ENCODE data around the gene SORT1.
"Not testable (repeated sequence)": the region's sequence is repeated elsewhere in the genome, so short reads cannot be mapped to it uniquely, and the experiment has no call there.

SORT1 gene

DNA sequence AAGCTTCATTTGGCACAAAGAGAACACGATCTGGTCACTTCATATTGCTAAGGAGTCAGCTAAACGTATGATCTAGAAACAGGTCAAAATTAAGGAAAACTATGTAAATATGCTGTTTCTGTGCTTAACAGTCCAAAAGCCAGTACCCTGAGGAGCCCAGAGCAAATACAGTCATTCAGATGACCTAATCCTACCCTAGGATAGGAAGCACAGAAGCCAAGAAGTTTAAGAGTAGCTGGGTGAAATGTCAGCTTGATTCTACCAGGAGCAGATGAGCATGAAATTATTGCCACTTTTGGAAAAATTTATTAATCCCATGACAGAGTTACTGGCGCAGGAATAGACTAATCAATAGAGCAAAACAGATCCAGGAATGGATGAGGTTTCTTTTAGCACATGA is 18.3 kb downstream of the SORT1 start:
- FAIRE-seq: no peak

GRCh38 chr1:109377698-109378097 is 20.0 kb downstream of the SORT1 start:
- FAIRE-seq: no peak

DNA sequence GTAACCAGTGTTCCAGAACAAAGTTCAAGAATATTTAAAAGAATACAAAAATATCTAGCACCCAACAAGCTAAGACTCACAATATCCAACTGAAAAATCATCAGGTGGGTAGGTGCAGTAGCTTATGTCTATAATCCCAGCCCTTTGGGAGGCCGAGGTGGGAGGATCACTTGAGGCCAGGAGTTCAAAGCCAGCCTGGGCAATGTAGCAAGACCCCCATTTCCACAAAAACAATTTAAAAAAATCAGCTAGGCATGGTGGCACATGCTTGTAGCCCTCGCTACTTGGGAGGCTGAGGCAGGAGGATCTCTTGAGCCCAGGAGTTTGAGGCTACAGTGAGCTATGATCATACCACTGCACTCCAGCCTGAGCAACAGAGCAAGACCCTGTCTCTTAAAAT is 24.0 kb downstream of the SORT1 start:
- FAIRE-seq: not testable (repeated sequence)

GRCh38 chr1:109373126-109373525 is 24.6 kb downstream of the SORT1 start:
- FAIRE-seq: no peak

DNA sequence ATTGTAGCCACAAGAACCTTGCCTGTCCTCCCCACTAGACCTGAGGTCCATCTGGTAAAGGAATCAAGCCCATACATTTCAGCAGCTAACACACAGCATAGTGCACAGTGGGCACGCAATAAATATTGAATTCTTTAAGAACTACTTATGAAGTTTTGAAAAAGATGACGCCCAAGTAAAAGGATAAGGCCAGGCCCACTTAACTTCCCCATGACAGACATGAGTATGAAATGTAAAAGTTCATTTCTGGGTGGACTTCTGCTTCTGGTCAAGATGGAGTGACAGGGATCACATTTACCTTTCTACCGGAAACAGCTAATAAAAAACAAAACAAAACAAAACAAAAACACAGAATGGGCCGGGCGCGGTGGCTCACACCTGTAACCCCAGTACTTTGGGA is 25.4 kb downstream of the SORT1 start:
- no peak for FAIRE-seq

DNA sequence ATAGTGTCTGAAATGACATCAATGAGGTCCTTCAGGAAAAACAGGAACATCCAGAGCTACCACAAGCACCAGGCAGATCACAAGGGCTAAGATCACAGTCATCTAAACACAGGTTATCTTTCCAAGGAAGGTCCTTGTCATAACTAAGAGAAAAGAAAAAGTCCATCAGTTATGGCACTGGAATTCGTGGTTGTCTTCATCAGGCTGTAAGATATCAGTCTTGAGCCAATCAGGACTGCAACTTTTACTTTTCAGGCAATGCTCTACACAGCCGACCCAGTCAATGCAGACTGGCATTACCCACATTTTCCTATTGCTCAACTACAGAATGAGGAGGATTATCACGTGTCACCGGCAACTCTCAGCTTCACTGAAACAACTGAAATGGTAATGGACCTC is 26.4 kb downstream of the SORT1 start:
- FAIRE-seq: no peak

GRCh38 chr1:109370712-109371340 is 26.9 kb downstream of the SORT1 start:
- FAIRE-seq: no peak

DNA sequence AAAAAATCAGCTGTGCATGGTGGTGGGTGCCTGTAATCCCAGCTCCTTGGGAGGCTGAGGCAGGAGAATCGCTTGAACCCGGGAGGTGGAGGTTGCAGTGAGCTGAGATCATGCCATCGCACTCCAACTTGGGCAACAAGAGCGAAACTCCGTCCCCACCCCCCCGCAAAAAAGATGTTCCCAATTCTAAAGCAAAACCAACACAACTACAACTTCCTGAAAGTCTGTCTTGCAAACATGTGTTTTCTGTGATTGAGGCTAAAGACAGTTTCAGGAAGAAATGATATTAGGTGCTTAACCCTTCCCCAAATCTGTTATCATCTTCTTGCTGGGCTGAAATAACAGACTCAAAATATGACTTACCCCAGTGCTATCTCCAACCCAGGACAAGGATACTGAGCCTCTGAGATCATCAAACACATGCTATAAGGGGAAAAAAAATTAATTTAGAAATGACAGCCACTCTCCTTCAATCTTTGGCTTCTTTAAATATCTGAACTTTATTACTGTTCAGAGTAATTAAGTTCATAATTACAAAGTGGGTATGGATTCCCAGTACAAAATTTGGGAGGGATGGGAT is 28.5 kb downstream of the SORT1 start:
- no peak for FAIRE-seq

DNA sequence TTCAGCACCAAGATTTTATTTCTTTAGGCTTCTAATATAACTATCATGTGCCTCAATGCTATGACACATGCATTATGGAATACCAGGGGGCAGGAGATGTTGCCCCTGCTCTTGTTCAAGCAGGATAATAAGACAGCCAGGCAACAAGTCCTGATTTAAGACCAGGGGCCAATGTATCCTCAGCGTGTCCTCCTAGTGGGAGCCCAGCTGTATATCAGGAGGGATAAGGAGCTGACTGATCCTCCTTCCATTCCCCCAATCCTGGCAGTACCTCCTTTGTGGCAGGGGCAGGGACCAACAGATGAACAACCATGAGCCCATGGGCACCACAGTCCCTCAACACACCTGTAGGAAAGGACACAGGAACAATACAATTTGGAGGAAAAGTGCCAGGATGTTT is 29.3 kb downstream of the SORT1 start:
- FAIRE-seq: no peak

GRCh38 chr1:109367626-109368025 is 30.1 kb downstream of the SORT1 start:
- no peak for FAIRE-seq

DNA sequence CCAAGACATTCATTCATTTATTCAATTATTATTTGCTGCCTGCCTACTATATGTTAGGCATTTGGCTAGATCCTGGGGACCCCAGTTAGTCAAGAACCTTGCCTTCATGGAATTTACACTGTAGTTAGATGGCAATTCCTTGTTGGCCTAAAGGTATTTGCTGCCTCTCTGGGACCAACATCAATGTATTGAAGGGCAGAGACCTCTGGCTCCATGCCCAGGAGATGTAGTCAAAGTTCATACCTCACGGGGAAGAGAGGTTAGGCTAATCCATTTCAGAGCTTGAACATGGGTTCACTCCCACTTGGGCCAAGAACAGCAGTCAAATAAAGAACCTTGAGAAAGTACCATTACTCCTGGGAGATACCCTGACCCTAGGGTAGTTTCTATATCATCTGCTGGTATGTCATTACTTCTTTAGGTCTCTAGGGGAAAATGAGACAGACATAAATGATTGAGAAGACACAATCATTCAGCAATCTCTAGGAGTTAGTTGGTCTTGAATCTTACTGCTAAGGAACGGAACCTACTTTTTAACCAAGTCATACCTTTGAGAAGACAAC is 32.0 kb downstream of the SORT1 start:
- no peak for FAIRE-seq

DNA sequence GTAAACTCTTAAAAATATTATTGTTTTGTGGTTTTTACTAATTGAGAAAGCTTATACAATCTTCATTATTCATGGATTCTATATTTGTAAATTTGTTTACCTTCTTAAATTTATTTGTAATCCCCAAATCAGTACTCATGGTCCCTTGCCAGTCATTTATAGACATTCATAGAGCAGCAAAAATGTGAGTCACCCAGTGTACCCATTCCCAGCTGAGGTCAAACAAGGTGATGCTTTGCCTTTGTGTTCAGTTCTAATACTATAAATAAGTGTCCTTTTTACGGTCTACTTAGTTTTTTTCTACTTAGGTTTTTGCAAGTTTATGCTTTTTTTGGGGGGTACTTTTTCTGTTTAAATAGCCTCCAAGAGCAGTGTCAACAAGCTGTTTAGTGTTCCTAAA is 36.1 kb downstream of the SORT1 start:
- no peak for FAIRE-seq

DNA sequence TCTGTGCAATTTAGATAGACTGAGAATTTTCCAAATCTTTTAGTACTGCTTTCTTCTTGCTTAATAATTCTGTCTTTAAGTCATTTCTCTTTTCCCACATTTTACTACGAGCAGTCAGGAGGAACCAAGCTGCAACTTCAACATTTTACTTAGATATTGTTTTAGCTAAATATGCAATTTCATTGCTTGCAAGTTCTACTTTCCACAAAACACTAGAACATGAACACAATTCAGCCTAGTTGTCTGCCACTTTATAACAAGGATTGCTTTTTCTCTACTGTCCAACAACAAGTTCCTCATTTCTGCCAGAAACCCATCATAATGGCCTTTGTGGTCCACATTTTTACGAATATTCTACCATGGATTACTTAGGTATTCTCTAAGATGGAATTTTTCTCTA is 36.6 kb downstream of the SORT1 start:
- FAIRE-seq: no peak

DNA sequence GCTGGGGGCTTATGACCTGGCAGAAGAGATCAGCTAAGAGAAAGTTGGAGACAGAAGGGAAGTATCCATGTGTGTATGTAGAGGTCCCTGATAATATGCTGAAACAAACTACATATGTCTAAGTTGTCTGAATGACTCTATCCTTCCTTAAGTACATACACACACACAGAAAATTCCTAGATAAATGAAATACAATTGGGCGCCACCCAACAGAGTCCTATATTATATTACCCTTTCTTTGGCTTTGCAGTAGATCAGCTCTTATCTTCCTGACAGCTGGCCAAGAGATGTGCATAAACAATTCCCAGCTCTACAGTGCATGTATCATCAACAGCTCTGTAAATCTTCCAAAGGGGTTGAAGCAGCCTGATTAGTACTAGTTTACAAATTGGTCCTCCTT is 40.1 kb downstream of the SORT1 start:
- no peak for FAIRE-seq

DNA sequence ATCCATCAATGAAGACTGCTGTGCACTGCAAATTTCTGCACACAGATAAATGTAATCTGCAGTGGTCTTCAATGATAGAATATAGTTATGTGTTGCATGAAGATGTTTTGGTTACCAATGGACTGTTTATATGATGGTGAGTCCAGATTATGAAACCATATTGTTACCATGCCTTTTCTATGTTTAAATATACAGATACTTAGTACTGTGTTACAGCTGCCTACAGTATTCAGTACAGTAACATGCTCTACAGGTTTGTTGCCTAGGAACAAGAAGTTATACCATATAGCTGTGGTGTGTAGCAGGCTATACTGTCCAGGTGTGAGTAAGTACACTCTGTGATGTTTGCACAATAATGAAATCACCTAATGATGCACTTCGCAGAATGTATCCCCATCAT is 40.8 kb downstream of the SORT1 start:
- no peak for FAIRE-seq

- FAIRE-seq: no peak
Observed at GRCh38 chr1:109356505-109356904, 41.2 kb downstream of the SORT1 start.

GRCh38 chr1:109354929-109355328 is 42.8 kb downstream of the SORT1 start:
- FAIRE-seq: no peak

DNA sequence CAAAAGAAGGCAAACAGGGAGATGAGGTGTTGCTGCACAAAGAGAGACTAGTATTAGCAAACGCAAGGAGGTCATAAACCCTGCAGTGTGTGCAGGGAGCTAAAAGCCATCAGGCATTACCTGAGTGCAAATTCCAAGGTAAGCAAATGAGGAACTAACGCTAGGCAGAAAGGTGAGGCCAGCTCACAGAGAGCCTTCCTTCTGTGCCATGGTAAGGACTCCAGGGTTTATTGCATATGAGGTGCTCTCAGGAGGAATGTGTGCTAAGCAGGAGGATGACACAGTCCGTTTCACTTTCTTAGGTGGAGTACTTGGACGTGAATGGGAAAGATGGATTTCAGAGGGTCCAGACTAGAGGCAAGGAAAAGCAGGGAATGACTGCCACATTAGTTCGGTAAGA is 46.3 kb downstream of the SORT1 start:
- no peak for FAIRE-seq

DNA sequence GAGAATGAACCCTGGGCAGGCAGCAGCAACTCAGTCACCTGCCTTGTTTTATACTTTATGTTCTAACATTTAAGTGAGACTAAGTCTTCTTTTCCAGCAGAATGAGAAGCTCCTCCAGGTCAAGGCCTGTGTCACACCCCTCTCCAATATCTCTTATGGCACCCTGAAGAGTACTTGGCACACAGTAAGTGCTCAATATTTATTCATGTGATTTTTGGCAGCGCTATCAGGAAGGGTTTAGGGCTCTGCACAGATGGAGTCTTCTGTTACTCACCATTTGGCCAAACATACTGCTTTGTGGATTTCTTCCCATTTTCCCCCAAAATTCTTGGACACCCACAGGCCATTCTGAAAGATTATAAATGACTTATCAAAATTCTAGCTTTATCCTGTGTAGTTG is 47.1 kb downstream of the SORT1 start:
- no peak for FAIRE-seq

- no peak for FAIRE-seq
Observed at GRCh38 chr1:109350182-109350581, 47.5 kb downstream of the SORT1 start.

GRCh38 chr1:109347511-109347910 is 50.2 kb downstream of the SORT1 start:
- FAIRE-seq: no peak

DNA sequence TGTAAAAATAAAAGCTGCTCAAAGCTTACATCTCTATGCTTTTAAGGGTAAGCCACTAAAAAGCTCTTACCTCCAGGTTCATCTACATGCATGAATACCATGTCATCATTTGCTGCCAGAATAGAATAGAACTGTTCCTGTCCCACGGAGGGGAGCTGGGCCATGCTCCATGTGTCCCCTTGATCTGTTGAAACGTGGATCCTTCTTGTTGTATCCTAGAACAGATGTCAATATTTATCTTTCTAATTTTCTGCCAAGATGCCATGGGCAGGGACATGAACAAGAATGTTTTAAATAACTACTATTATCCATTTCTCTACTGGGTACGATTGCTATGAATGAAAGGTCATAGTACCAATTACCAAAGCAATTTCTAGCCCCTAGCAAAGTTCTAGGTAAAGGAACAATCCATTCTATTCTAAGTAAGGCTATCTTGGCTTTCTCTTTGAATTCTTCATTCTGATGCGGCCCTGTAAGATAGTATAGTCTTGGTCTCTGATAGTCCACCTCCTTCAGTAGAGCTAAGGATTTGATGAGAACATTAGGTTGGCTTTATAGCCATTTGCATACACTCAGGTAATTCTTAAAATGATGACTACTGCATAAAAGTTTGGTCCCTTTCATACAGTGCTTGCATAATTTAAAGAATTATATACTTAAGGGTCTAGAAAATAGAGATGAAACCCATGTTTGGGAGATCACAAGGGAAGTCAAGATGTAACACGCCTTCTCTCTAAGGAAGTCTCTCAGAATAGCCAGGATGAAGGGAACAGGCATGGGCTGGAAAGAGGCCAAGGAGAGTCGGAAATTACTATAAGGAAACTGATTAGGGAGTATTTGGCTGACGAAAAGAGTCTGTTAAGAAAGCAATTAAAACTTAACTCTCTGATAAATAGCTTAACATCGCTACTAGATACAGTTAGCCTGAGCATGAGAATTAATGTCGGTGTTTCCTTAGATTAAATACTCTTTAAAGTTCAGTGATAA is 55.5 kb downstream of the SORT1 start:
- FAIRE-seq: no peak

GRCh38 chr1:109338608-109339007 is 59.1 kb downstream of the SORT1 start:
- no peak for FAIRE-seq

DNA sequence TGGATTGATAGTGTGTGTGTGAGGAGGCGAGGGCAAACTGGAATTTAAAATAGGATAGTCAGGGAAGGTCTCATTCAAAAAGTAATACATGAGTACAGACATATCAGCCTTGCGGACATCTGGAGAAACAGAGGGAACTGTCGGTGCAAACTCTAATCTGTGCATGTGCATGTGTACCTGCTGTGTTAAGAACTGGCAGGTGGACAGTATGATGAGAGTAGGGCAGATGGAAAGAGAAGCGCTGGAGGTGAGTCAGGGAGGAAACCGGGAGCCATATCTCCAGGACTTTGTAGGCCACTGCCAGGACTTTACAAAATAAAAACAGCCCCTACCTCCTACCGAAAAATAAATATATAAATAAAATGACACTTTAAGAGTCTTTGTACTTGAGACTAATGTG is 59.6 kb downstream of the SORT1 start:
- no peak for FAIRE-seq
